Measurements from ENCODE around the gene PRKAG2.

DNA sequence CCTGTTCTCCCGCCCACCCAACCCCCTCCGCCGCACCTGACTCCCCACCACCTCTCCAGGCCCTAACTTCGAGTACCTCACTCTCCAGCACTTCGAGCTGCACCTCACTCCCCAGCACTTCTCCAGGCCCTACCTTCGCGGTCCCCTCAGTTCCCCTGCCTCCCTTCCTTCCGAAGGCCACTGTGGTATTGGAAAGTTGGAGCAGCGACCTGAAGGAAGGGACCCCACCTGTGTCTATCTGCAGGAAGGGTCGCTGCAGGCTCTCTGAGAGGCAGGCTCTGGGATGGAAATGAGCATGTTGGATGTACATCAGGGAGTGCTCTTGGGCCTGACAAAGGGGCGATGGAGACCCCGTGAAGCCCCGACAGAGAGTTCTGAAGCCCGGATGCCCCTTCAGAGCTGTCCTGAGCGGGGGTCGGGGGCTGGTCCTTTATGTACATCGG, 122.2 kb downstream of the PRKAG2 start:
- TF ChIP-seq CTCF (IDR thresholded peaks at IDR 0.05; ENCODE audit: low read length): no peak
- TF ChIP-seq EZH2 (IDR thresholded peaks at IDR 0.05; ENCODE audit: borderline replicate concordance, low read length): no peak

All from OCI-LY1 (cell line).